Liver (tissue), 9 donors: ENCODE results near the gene MRPS16. TPM values are rescaled to one million over a fixed set of nuclear protein-coding genes. Genes with fewer than 3 reads are reported as not detected.

ENCODE experiments used
- DNase-seq: peaks from one replicate; pipeline ENCODE4 v3.0.0-alpha.2; 2017; ENCODE audit warnings: low spot score
- H3K27ac ChIP-seq, 2 donors: one replicate each; pipeline ENCODE4 v1.7.0; 2013; ENCODE audit warnings: inconsistent platforms in 2 of 2, low read length in 2 of 2, control low read depth in 1 of 2, low read depth in 1 of 2, mild to moderate bottlenecking in 1 of 2
- H3K27me3 ChIP-seq, 4 donors: one replicate each; pipeline versions ENCODE4 v1.6.1 to v1.7.0; 2013; ENCODE audit warnings: low read length in 3 of 4, inconsistent platforms in 1 of 4, mild to moderate bottlenecking in 1 of 4, moderate library complexity in 1 of 4; ENCODE audit not compliant: control insufficient read depth in 4 of 4, insufficient read depth in 4 of 4
- H3K36me3 ChIP-seq, 4 donors: one replicate each; pipeline versions ENCODE4 v1.6.1 to v1.7.0; 2013; ENCODE audit warnings: low read length in 3 of 4, mild to moderate bottlenecking in 3 of 4, low read depth in 1 of 4, moderate library complexity in 1 of 4; ENCODE audit not compliant: control insufficient read depth in 4 of 4, insufficient read depth in 3 of 4
- H3K4me1 ChIP-seq, 4 donors: one replicate each; pipeline versions ENCODE4 v1.6.1 to v1.7.0; 2013; ENCODE audit warnings: low read length in 3 of 4, mild to moderate bottlenecking in 3 of 4, moderate library complexity in 1 of 4; ENCODE audit not compliant: control insufficient read depth in 4 of 4, insufficient read depth in 4 of 4
- H3K4me3 ChIP-seq, 3 donors: one replicate each; pipeline versions ENCODE4 v1.6.1 to v1.7.0; 2013; ENCODE audit warnings: low read length in 3 of 3, control low read depth in 1 of 3, low read depth in 1 of 3, mild to moderate bottlenecking in 1 of 3
- H3K9ac ChIP-seq, 2 donors: one replicate each; pipeline ENCODE4 v1.7.0; 2013; ENCODE audit warnings: low read length in 2 of 2, mild to moderate bottlenecking in 2 of 2, moderate library complexity in 2 of 2, control low read depth in 1 of 2, low read depth in 1 of 2
- H3K9me3 ChIP-seq, 4 donors: one replicate each; pipeline versions ENCODE4 v1.6.1 to v1.7.0; 2013; ENCODE audit warnings: low read length in 3 of 4; ENCODE audit not compliant: control insufficient read depth in 4 of 4
- ATF3 ChIP-seq: IDR thresholded peaks from 2 replicates; pipeline ENCODE4 v1.6.1; 2016; ENCODE audit warnings: antibody characterized with exemption
- CTCF ChIP-seq: fragments of 150-350 bp; IDR thresholded peaks from 2 replicates; pipeline ENCODE4 v1.5.1; 2017; ENCODE audit warnings: improper control_type of control experiment, low read depth, low read length; ENCODE audit not compliant: missing input control
- EGR1 ChIP-seq, 2 donors: IDR thresholded peaks; 2 replicates each; pipeline ENCODE4 v1.6.1; 2016 to 2018; ENCODE audit warnings: antibody characterized with exemption in 2 of 2, low read depth in 2 of 2
- FOXA1 ChIP-seq: IDR thresholded peaks from 2 replicates; pipeline ENCODE4 v1.6.1; 2016; ENCODE audit warnings: antibody characterized with exemption
- FOXA2 ChIP-seq: IDR thresholded peaks from 2 replicates; pipeline ENCODE4 v1.6.1; 2016; ENCODE audit warnings: antibody characterized with exemption
- GABPA ChIP-seq, 2 donors: IDR thresholded peaks in 1 of 2; conservative IDR thresholded peaks in 1 of 2; 2 replicates each; pipeline ENCODE4 v1.6.1; 2016; ENCODE audit warnings: antibody characterized with exemption in 2 of 2, mild to moderate bottlenecking in 1 of 2, moderate library complexity in 1 of 2
- HNF4A ChIP-seq, 2 donors: conservative IDR thresholded peaks; 2 replicates each; pipeline ENCODE4 v1.6.1; 2016; ENCODE audit warnings: antibody characterized with exemption in 2 of 2, mild to moderate bottlenecking in 2 of 2
- HNF4G ChIP-seq: IDR thresholded peaks from 2 replicates; pipeline ENCODE4 v1.6.1; 2016; ENCODE audit warnings: antibody characterized with exemption
- JUND ChIP-seq, 2 donors: IDR thresholded peaks; 2 replicates each; pipeline ENCODE4 v1.6.1; 2016; ENCODE audit warnings: antibody characterized with exemption in 2 of 2
- NR2F2 ChIP-seq: IDR thresholded peaks from 2 replicates; pipeline ENCODE4 v1.6.1; 2016; ENCODE audit warnings: antibody characterized with exemption
- RAD21 ChIP-seq, 2 donors: IDR thresholded peaks; 2 replicates each; pipeline ENCODE4 v1.6.1; 2016; ENCODE audit warnings: antibody characterized with exemption in 2 of 2, mild to moderate bottlenecking in 2 of 2
- RXRA ChIP-seq, 2 donors: IDR thresholded peaks; 2 replicates each; pipeline ENCODE4 v1.6.1; 2017 to 2018; ENCODE audit warnings: antibody characterized with exemption in 2 of 2, mild to moderate bottlenecking in 1 of 2
- SP1 ChIP-seq: IDR thresholded peaks from 2 replicates; pipeline ENCODE4 v1.6.1; 2018; ENCODE audit warnings: antibody characterized with exemption, mild to moderate bottlenecking
- TAF1 ChIP-seq: conservative IDR thresholded peaks from 2 replicates; pipeline ENCODE4 v1.6.1; 2016; ENCODE audit warnings: antibody characterized with exemption, mild to moderate bottlenecking
- WGBS: extraction: QIAGEN DNeasy Blood & Tissue Kit; methylation state at CpG from one replicate; pipeline ENCODE4 v1.1.7; 2013; 5-methylcytosine and 5-hydroxymethylcytosine counted together
- polyA plus RNA-seq, 2 donors: library from polyadenylated mRNA; stranded (reverse) in 1 of 2; unstranded in 1 of 2; fragments of 200-250 nt in 1 of 2; fragments of >200 nt in 1 of 2; fragmentation: Nextera tagmentation in 1 of 2; extraction: Ambion mirVana in 1 of 2; gene quantifications; one replicate each; pipeline versions ENCODE4 v1.2.1 to v1.2.3, GENCODE V29; 2013 to 2015
- total RNA-seq, 2 donors: library from RNA; depleted of rRNA; stranded (reverse); fragments of >200 nt; gene quantifications; one replicate each; pipeline ENCODE4 v1.2.3, GENCODE V29; 2014
- TF ChIP-seq, protein P1 (sequence below): IDR thresholded peaks from 2 replicates; pipeline ENCODE4 v1.6.1; 2016; ENCODE audit warnings: antibody characterized with exemption, mild to moderate bottlenecking
- TF ChIP-seq, protein P2 (sequence below): IDR thresholded peaks from 2 replicates; pipeline ENCODE4 v1.6.1; 2016; ENCODE audit warnings: antibody characterized with exemption
- donor health status: healthy.
- donor health status: healthy.
- donor health status: healthy.
- donor health status: healthy.
- donor health status: healthy.

Gene MRPS16
- total and polyA plus RNA-seq, 4 donors, result 34.2 to 87.5 (median 48.3) TPM

DNA sequence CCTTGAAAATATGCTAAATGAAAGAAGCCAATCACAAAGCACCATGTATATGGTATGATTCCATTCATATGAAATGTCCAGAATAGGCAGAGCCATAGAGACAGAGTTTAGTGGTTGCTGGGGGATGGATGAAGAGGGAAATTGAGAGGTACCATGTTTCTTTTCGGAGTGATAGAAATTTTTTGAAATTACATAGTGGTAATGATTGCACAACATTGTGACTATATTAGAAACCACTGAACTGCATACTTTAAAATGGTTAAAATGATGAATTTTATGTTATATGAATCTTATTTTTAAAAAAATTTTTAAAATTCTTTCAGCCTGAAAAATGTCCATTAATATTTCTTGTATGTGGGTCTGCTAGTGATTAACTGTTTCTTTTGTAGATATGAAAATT is 31.5 kb downstream of the MRPS16 start:
- H3K27ac ChIP-seq, result no peak overlapping the region
- 98% methylated on average over 1 of the region's 1 CpG for WGBS
- no peak overlapping the region for H3K9ac ChIP-seq
- DNase-seq, result no peak
- H3K4me1 ChIP-seq, result peaks cover 0 to 7% (median 3%) of the 10 kb centered on the region in 4 donors
- H3K9me3 ChIP-seq, result no peaks in the 10 kb centered on the region
- peaks cover 0 to 16% (median 10%) of the 10 kb centered on the region in 4 donors for H3K36me3 ChIP-seq
- no peak for TF ChIP-seq CTCF
- TF ChIP-seq HNF4A (conservative IDR thresholded peaks at IDR 0.05), result no peak
- no peak for TF ChIP-seq JUND (IDR thresholded peaks at IDR 0.05)
- no peak for TF ChIP-seq NR2F2
- TF ChIP-seq HNF4G, result no peak
- TF ChIP-seq EGR1 (IDR thresholded peaks at IDR 0.05; ENCODE audit: low read depth in 2 of 2), result no peak
- TF ChIP-seq RXRA (IDR thresholded peaks at IDR 0.05), result no peak
- no peak for TF ChIP-seq RAD21 (IDR thresholded peaks at IDR 0.05)
- TF ChIP-seq FOXA2, result no peak
- no peak for TF ChIP-seq ATF3
- no peak for TF ChIP-seq FOXA1
- TF ChIP-seq, protein P1, sequence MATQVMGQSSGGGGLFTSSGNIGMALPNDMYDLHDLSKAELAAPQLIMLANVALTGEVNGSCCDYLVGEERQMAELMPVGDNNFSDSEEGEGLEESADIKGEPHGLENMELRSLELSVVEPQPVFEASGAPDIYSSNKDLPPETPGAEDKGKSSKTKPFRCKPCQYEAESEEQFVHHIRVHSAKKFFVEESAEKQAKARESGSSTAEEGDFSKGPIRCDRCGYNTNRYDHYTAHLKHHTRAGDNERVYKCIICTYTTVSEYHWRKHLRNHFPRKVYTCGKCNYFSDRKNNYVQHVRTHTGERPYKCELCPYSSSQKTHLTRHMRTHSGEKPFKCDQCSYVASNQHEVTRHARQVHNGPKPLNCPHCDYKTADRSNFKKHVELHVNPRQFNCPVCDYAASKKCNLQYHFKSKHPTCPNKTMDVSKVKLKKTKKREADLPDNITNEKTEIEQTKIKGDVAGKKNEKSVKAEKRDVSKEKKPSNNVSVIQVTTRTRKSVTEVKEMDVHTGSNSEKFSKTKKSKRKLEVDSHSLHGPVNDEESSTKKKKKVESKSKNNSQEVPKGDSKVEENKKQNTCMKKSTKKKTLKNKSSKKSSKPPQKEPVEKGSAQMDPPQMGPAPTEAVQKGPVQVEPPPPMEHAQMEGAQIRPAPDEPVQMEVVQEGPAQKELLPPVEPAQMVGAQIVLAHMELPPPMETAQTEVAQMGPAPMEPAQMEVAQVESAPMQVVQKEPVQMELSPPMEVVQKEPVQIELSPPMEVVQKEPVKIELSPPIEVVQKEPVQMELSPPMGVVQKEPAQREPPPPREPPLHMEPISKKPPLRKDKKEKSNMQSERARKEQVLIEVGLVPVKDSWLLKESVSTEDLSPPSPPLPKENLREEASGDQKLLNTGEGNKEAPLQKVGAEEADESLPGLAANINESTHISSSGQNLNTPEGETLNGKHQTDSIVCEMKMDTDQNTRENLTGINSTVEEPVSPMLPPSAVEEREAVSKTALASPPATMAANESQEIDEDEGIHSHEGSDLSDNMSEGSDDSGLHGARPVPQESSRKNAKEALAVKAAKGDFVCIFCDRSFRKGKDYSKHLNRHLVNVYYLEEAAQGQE, result no peak
- TF ChIP-seq TAF1, result no peak
- TF ChIP-seq, protein P2, sequence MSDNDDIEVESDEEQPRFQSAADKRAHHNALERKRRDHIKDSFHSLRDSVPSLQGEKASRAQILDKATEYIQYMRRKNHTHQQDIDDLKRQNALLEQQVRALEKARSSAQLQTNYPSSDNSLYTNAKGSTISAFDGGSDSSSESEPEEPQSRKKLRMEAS, result no peak
- no peak for TF ChIP-seq GABPA (IDR thresholded peaks at IDR 0.05 in 1 of 2, conservative IDR thresholded peaks at IDR 0.05 in 1 of 2)
- no peaks in the 10 kb centered on the region for H3K27me3 ChIP-seq
- H3K4me3 ChIP-seq, result no peak overlapping the region

- TF ChIP-seq FOXA2, result no peak
- no peak for TF ChIP-seq SP1
- TF ChIP-seq GABPA (IDR thresholded peaks at IDR 0.05 in 1 of 2, conservative IDR thresholded peaks at IDR 0.05 in 1 of 2), result no peak
- no peak for TF ChIP-seq NR2F2
- no peak for TF ChIP-seq FOXA1
- TF ChIP-seq HNF4A (conservative IDR thresholded peaks at IDR 0.05), result peak in 1 of 2 donors; percentile 30
- TF ChIP-seq RAD21 (IDR thresholded peaks at IDR 0.05), result no peak
- TF ChIP-seq, protein P2, result no peak
- no peak for TF ChIP-seq CTCF
- TF ChIP-seq RXRA (IDR thresholded peaks at IDR 0.05), result no peak
- no peak for TF ChIP-seq TAF1
- TF ChIP-seq JUND (IDR thresholded peaks at IDR 0.05), result no peak
- no peak for TF ChIP-seq ATF3
- TF ChIP-seq EGR1 (IDR thresholded peaks at IDR 0.05; ENCODE audit: low read depth in 2 of 2), result peak in 1 of 2 donors; percentile 21
- no peak for DNase-seq
- H3K9me3 ChIP-seq, result no peaks in the 10 kb centered on the region
These were observed 33.1 kb downstream of the MRPS16 start for GRCh38 chr10:73219384-73219783.

More at GRCh38 chr10:73219384-73219783, 33.1 kb downstream of the MRPS16 start:
- peak overlapping the region in 1 of 2 donors; percentile 66 for H3K9ac ChIP-seq
- peaks cover 0 to 16% (median 10%) of the 10 kb centered on the region in 4 donors for H3K36me3 ChIP-seq
- H3K27me3 ChIP-seq, result no peaks in the 10 kb centered on the region
- peaks cover 0 to 7% (median 3%) of the 10 kb centered on the region in 4 donors for H3K4me1 ChIP-seq
- no peak overlapping the region for H3K27ac ChIP-seq
- no peak overlapping the region for H3K4me3 ChIP-seq
